Measurements from ENCODE around the gene MCM8.

DNA sequence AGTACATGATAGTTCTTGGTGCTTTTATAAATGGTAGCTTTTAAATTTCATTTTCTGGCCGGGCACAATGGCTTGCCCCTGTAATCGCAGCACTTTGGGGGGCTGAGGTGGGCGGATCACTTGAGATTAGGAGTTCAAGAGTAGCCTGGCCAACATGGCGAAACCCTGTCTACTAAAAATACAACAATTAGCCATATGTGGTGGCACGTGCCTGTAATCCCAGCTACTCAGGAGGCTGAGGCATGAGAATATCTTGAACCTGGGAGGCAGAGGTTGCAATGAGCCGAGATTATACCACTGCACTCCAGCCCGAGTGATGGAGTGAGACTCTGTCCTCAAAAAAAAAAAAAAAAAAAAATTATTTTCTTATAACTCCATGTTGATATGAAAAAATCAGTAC, 67.4 kb downstream of the MCM8 start:
- TF ChIP-seq, protein P1, sequence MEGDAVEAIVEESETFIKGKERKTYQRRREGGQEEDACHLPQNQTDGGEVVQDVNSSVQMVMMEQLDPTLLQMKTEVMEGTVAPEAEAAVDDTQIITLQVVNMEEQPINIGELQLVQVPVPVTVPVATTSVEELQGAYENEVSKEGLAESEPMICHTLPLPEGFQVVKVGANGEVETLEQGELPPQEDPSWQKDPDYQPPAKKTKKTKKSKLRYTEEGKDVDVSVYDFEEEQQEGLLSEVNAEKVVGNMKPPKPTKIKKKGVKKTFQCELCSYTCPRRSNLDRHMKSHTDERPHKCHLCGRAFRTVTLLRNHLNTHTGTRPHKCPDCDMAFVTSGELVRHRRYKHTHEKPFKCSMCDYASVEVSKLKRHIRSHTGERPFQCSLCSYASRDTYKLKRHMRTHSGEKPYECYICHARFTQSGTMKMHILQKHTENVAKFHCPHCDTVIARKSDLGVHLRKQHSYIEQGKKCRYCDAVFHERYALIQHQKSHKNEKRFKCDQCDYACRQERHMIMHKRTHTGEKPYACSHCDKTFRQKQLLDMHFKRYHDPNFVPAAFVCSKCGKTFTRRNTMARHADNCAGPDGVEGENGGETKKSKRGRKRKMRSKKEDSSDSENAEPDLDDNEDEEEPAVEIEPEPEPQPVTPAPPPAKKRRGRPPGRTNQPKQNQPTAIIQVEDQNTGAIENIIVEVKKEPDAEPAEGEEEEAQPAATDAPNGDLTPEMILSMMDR (IDR thresholded peaks at IDR 0.05): no peak
- TF ChIP-seq ZFX (IDR thresholded peaks at IDR 0.05; ENCODE audit: borderline replicate concordance): no peak
